CD4-positive, alpha-beta T cell (primary cell): ENCODE data around the gene USP3. TPM values are rescaled to one million over a fixed set of nuclear protein-coding genes. Genes with fewer than 3 reads are reported as not detected.

Experiments
- ATAC-seq: fragments of 200-7000 bp; cut with Tn5 transposase; one replicate; pipeline ENCODE4 v1.10.0; 2022; ENCODE audit warnings: mild to moderate bottlenecking; ENCODE audit not compliant: poor library complexity
- CTCF ChIA-PET: fragments of 350-600 bp; sonication (Branson Sonifier 250); formaldehyde crosslinking; loops from one replicate; lab custom pipeline; 2021; ENCODE audit warnings: antibody characterized with exemption, inconsistent platforms; lab: Charles Lee
- POLR2A ChIA-PET: fragments of 350-600 bp; sonication (Branson Sonifier 250); formaldehyde crosslinking; loops from one replicate; lab custom pipeline; 2021; ENCODE audit warnings: antibody characterized with exemption, inconsistent platforms; lab: Charles Lee
- DNase-seq, 14 experiments: peaks; one replicate each; pipeline ENCODE4 v3.0.0-alpha.2; 2013 to 2020; ENCODE audit warnings: mixed read lengths in 2 of 14
- H3K27ac ChIP-seq, 2 donors: one replicate each; pipeline versions ENCODE4 v1.5.1 to v1.7.0; 2013; ENCODE audit warnings: low read length in 2 of 2, low read depth in 1 of 2, mild to moderate bottlenecking in 1 of 2
- H3K27me3 ChIP-seq, 2 experiments: 1 replicate in 1 of 2; 2 replicates in 1 of 2; pipeline versions ENCODE4 v1.6.1 to v1.7.0; 2013; ENCODE audit warnings: low read length in 2 of 2, control low read depth in 1 of 2, mild to moderate bottlenecking in 1 of 2, moderate library complexity in 1 of 2; ENCODE audit not compliant: insufficient read depth in 2 of 2, control insufficient read depth in 1 of 2
- H3K36me3 ChIP-seq: one replicate; pipeline ENCODE4 v1.6.1; 2013; ENCODE audit warnings: low read length, control low read depth; ENCODE audit not compliant: insufficient read depth
- H3K4me1 ChIP-seq: one replicate; pipeline ENCODE4 v1.6.1; 2013; ENCODE audit warnings: low read length, control low read depth; ENCODE audit not compliant: insufficient read depth
- H3K4me3 ChIP-seq: one replicate; pipeline ENCODE4 v1.5.1; 2013; ENCODE audit warnings: mild to moderate bottlenecking, low read length, moderate library complexity
- H3K9me3 ChIP-seq, 2 experiments: 1 replicate in 1 of 2; 2 replicates in 1 of 2; pipeline versions ENCODE4 v1.6.1 to v1.7.0; 2013; ENCODE audit warnings: low read length in 2 of 2, mild to moderate bottlenecking in 2 of 2, control low read depth in 1 of 2, moderate library complexity in 1 of 2; ENCODE audit not compliant: control insufficient read depth in 1 of 2, insufficient read depth in 1 of 2
- H3K27ac Mint-ChIP-seq: one replicate; pipeline ENCODE4 v1.8.0; 2020; ENCODE audit warnings: mixed read lengths
- H3K27me3 Mint-ChIP-seq: one replicate; pipeline ENCODE4 v1.8.0; 2021; ENCODE audit warnings: mixed read lengths
- H3K36me3 Mint-ChIP-seq: one replicate; pipeline ENCODE4 v1.8.0; 2021; ENCODE audit warnings: low read depth, mixed read lengths
- H3K4me1 Mint-ChIP-seq: one replicate; pipeline ENCODE4 v1.8.0; 2021; ENCODE audit warnings: low read depth, mixed read lengths
- H3K4me3 Mint-ChIP-seq: one replicate; pipeline ENCODE4 v1.8.0; 2020; ENCODE audit warnings: mild to moderate bottlenecking, mixed read lengths
- H3K9me3 Mint-ChIP-seq: one replicate; pipeline ENCODE4 v1.8.0; 2020; ENCODE audit warnings: mixed read lengths
- intact Hi-C, 2 experiments: fragments of 100-400 bp; cut with DNase I in 1 of 2; cut with micrococcal nuclease in 1 of 2; formaldehyde crosslinking; loops; one replicate each; pipeline versions ENCODE4 v1.15.1 to v1.9.0; 2023 to 2025; cut with DNase I, micrococcal nuclease
- total RNA-seq, 174 experiments: library from RNA in 2 of 174; stranded (reverse) in 2 of 174; gene quantifications; one replicate each; pipeline ENCODE4 v1.2.3 and lab custom pipeline; 2021 to 2026
- TF ChIP-seq, protein P1 (sequence below): fragments of 200-600 bp; IDR thresholded peaks from one replicate; pipeline ENCODE4 v1.8.0; 2022; ENCODE audit warnings: antibody characterized with exemption, mild to moderate bottlenecking

USP3 gene
- total RNA-seq, 2 experiments from 2014 or later, result 280 to 282 TPM

DNA sequence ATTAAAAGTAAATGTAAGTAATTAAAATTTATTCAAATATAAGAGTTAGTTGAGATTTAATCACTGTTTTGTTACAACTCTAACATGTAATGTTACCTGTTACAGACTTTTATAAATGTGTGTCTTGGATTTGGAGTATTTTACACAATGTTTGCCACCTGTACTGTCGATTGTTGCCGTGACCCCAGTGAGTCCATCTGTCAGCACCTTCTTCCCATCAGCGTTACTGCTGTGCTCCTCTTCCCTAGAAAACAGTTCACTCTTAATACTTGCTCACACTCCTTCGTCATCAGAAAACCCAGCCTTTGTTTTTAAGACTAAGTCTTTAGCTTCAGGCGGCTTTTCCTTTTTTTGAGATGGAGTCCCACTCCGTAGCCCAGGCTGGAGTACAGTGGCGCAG, 52.3 kb downstream of the USP3 start:
- ATAC-seq, result no peak
- Mint-ChIP-seq H3K36me3 (peaks cover 94% of the 10 kb centered on the region), H3K27ac (peak overlapping the region; percentile 67), H3K4me3 (no peak overlapping the region), H3K27me3 (no peaks in the 10 kb centered on the region), H3K9me3 (no peaks in the 10 kb centered on the region), H3K4me1 (peaks cover 67% of the 10 kb centered on the region)
- TF ChIP-seq, protein P1, sequence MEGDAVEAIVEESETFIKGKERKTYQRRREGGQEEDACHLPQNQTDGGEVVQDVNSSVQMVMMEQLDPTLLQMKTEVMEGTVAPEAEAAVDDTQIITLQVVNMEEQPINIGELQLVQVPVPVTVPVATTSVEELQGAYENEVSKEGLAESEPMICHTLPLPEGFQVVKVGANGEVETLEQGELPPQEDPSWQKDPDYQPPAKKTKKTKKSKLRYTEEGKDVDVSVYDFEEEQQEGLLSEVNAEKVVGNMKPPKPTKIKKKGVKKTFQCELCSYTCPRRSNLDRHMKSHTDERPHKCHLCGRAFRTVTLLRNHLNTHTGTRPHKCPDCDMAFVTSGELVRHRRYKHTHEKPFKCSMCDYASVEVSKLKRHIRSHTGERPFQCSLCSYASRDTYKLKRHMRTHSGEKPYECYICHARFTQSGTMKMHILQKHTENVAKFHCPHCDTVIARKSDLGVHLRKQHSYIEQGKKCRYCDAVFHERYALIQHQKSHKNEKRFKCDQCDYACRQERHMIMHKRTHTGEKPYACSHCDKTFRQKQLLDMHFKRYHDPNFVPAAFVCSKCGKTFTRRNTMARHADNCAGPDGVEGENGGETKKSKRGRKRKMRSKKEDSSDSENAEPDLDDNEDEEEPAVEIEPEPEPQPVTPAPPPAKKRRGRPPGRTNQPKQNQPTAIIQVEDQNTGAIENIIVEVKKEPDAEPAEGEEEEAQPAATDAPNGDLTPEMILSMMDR, result no peak
- ChIA-PET CTCF (interaction anchor here (0.8 to 2.2 kb wide), 2 partner anchors 14 to 90 kb away, joined by 4 to 12 read pairs; no protein-coding TSS in a partner anchor), POLR2A (interaction anchor here (1.1 kb wide), 1 partner anchor 49 kb away, joined by 3 read pairs; no protein-coding TSS in a partner anchor)
- Histone ChIP-seq H3K36me3 (peaks cover 69% of the 10 kb centered on the region), H3K27ac (no peak overlapping the region), H3K9me3 (no peaks in the 10 kb centered on the region), H3K4me3 (no peak overlapping the region), H3K4me1 (no peaks in the 10 kb centered on the region), H3K27me3 (no peaks in the 10 kb centered on the region)
- no peak for DNase-seq
- intact Hi-C loops, result loop anchor here in 1 of 2 experiments (5.0 kb wide), 1 partner anchor 34 kb away; no protein-coding TSS in a partner anchor

DNA sequence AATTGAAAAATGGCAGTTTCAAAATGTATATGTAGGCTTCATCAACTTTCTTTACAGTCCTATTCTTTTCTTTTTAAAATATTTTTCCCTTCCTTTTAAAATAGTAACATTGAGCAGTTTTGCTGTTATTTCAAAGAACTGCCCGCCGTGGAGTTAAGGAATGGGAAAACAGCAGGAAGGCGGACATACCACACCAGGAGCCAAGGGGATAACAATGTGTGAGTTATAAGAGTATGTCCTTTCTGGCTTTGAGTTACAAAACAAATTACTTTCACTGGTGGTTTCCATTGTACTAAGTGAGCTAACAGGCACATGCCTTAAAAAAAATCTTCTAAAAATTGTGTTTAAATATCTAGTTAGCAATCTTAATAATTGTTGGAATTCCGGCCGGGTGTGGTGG, 55.4 kb downstream of the USP3 start:
- intact Hi-C loops, result loop anchor here in 1 of 2 experiments (5.0 kb wide), 2 partner anchors 37 to 92 kb away; no protein-coding TSS in a partner anchor
- Mint-ChIP-seq H3K27ac (no peak overlapping the region), H3K4me3 (no peak overlapping the region)

DNA sequence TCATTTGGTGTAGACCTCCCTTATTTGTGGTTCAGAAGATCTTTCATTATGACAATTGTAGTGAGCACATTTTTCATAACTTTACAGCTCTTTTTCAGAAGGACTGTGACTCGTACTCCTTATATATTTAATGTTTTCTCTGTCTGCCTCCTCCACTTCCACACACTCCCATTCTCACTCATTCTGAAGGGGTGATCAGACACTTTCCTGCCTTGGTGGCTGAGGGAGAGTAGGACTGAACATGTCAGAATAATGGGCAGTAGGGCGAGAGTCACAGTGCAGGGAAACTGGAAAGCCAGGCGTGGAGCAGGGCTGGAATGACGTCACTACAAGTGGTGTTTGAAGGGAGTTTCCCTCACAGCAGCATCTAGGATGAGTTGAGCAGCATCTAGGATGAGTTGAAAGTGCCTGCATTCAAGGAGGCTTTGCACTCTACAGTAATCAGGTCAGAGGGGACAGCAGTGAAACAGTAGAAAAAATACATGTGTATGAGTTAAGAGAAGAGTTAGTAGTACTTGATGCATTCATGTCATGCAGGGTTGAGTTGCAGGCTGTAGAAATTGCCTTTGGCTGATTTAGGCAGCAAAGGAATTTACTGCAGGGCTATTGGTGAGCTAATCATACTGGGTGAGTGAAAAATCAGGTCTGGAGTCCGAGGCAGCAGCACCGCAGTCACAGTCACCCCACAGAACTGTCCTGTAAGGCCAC, 56.5 kb downstream of the USP3 start:
- Mint-ChIP-seq H3K4me1 (peaks cover 25% of the 10 kb centered on the region), H3K27ac (peak overlapping the region; percentile 38), H3K9me3 (no peaks in the 10 kb centered on the region), H3K27me3 (no peaks in the 10 kb centered on the region), H3K36me3 (peaks cover 99% of the 10 kb centered on the region), H3K4me3 (no peak overlapping the region)
- intact Hi-C loops, result loop anchor here in 1 of 2 experiments (5.0 kb wide), 1 partner anchor 94 kb away; no protein-coding TSS in a partner anchor
- ATAC-seq (peak; percentile 34), DNase-seq (peak in 3 of 14 experiments; percentile 8 to 50 (median 50))
- no peaks in the 10 kb centered on the region for H3K9me3 ChIP-seq
- ChIA-PET POLR2A (no interaction called here), CTCF (interaction anchor here (0.9 to 2.0 kb wide), 3 partner anchors 10 to 95 kb away, joined by 3 to 5 read pairs (median 3); no protein-coding TSS in a partner anchor)
- TF ChIP-seq, protein P1, result no peak
- no peaks in the 10 kb centered on the region for H3K4me1 ChIP-seq
- no peaks in the 10 kb centered on the region for H3K27me3 ChIP-seq
- H3K27ac ChIP-seq, result no peak overlapping the region
- no peak overlapping the region for H3K4me3 ChIP-seq
- H3K36me3 ChIP-seq, result peaks cover 96% of the 10 kb centered on the region

More for the DNA sequence above, 55.4 kb downstream of the USP3 start:
- TF ChIP-seq, protein P1, result no peak
- DNase-seq, result no peak
- ChIA-PET POLR2A (interaction anchor here (1.2 to 2.0 kb wide), 2 partner anchors 54 to 67 kb away, joined by 3 to 6 read pairs; no protein-coding TSS in a partner anchor), CTCF (interaction anchor here (1.0 to 2.2 kb wide), 3 partner anchors 18 to 93 kb away, joined by 4 to 6 read pairs (median 5); no protein-coding TSS in a partner anchor)
- Histone ChIP-seq H3K4me3 (no peak overlapping the region), H3K36me3 (peaks cover 93% of the 10 kb centered on the region), H3K27me3 (no peaks in the 10 kb centered on the region), H3K4me1 (no peaks in the 10 kb centered on the region), H3K9me3 (no peaks in the 10 kb centered on the region), H3K27ac (no peak overlapping the region)
- Mint-ChIP-seq H3K4me1 (peaks cover 37% of the 10 kb centered on the region), H3K27me3 (no peaks in the 10 kb centered on the region), H3K36me3 (peaks cover 99% of the 10 kb centered on the region), H3K9me3 (no peaks in the 10 kb centered on the region)
- ATAC-seq, result no peak
